Gastroesophageal sphincter (tissue), 3 donors: ENCODE measurements around the gene TOM1L2.

Experiments
- CTCF ChIP-seq, 4 experiments: fragments of 200-600 bp in 2 of 4; fragments of 450-650 bp in 2 of 4; sonication (generic) in 1 of 4; IDR thresholded peaks; one replicate each; pipeline ENCODE4 v1.5.1; 2017 to 2019; ENCODE audit warnings: antibody characterized with exemption in 4 of 4, mild to moderate bottlenecking in 2 of 4, moderate library complexity in 2 of 4
- EP300 ChIP-seq: sonication (generic); formaldehyde crosslinking; IDR thresholded peaks from one replicate; pipeline ENCODE4 v1.6.1; 2017; ENCODE audit warnings: antibody characterized with exemption, mild to moderate bottlenecking
- POLR2A ChIP-seq, 2 donors: fragments of 450-650 bp; IDR thresholded peaks; one replicate each; pipeline ENCODE4 v1.6.1; 2017; ENCODE audit warnings: antibody characterized with exemption in 2 of 2, mild to moderate bottlenecking in 2 of 2, moderate library complexity in 1 of 2

DNA sequence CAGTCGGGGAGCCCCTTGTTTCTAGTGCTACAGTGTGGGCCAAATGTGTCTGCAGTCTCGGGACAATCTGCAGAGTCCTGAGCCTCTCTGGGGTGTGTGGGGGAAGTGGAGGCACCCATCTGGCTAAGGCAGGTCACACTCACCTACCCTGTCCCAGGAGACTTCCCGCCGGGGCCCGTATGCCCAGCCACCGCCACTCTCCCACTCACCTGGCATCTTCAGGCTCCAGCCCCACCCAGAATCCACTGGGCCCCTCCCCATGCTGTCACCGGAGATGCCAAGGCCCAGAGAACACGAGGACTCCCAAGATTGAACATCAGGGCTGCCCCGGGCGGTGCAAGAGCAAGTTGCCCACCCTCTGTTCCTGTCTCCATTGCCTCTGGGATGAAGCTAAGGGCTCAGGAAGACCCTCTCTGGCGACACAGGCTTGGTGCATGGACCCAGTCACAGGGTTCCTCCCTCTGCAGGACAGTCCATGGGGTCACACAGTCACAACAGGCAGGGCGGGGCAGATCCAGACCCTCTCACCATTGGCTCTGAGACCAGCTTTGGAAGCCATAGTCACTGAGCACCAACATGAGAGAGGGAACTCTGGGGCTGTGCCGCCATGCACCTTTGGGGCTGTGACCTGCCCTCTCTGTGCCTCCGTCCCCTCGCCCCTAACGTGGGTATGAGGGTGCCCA lies 173.5 kb downstream of the TOM1L2 start:
- no peak for TF ChIP-seq CTCF (IDR thresholded peaks at IDR 0.05)
- TF ChIP-seq POLR2A (IDR thresholded peaks at IDR 0.05) = no peak
- TF ChIP-seq EP300 = no peak
